ENCODE results near the gene RAC3. TPM values are rescaled to one million over a fixed set of nuclear protein-coding genes. Genes with fewer than 3 reads are reported as not detected.

Gene RAC3
- total RNA-seq, 1 donor from 2014 or later, result 41.3 TPM

DNA sequence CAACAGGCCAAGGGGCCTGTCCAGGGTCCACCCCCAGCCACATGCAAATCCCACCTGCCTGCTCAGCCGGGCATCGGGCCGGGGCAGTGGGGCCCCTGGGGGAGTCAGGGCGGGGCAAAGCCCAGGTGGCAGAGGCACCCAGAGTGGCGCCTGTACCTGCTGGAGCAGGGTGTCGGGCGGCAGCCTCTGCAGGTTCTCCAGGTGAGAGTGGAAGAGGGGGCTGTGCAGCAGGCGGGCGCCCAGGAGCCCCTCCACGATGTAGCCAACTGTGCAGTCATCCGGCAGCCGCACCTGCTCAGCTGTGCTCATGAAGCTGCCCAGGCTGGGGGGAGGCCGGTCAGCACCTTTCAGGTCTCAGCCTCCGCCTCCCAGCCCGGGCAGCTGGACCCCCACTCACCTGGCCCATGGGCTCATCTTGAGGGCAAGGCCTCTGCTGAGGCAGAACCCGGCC, 18.1 kb downstream of the RAC3 start:
- H2AFZ ChIP-seq (ENCODE audit: low read depth, low read length), result no peak overlapping the region
- H3K9me3 ChIP-seq (ENCODE audit: insufficient read depth, low read depth, low read length), result no peaks in the 10 kb centered on the region
- H3K4me3 ChIP-seq (ENCODE audit: insufficient read depth, low read depth, low read length), result no peak overlapping the region
- H4K20me1 ChIP-seq (ENCODE audit: insufficient read depth, low read length), result peaks cover 10% of the 10 kb centered on the region
- H3K79me2 ChIP-seq (ENCODE audit: insufficient read depth, low read length), result peaks cover 38% of the 10 kb centered on the region
- no peak for FAIRE-seq
- peaks cover 10% of the 10 kb centered on the region for H3K36me3 Mint-ChIP-seq (ENCODE audit: low read depth, unreplicated experiment)
- no peaks in the 10 kb centered on the region for H3K27me3 Mint-ChIP-seq (ENCODE audit: low read depth, unreplicated experiment)
- no peak overlapping the region for H3K4me2 ChIP-seq (ENCODE audit: low read length)
- H3K9ac ChIP-seq (ENCODE audit: low read length), result no peak overlapping the region
- no peak overlapping the region for H3K4me3 Mint-ChIP-seq (ENCODE audit: unreplicated experiment)
- peaks cover 17% of the 10 kb centered on the region for H3K4me1 ChIP-seq (ENCODE audit: insufficient read depth, low read length)
- H3K4me1 Mint-ChIP-seq (ENCODE audit: low read depth, unreplicated experiment), result peaks cover 5% of the 10 kb centered on the region
- no peak for TF ChIP-seq EZH2 (IDR thresholded peaks at IDR 0.05; ENCODE audit: insufficient read depth, low read length)
- TF ChIP-seq, protein P1, sequence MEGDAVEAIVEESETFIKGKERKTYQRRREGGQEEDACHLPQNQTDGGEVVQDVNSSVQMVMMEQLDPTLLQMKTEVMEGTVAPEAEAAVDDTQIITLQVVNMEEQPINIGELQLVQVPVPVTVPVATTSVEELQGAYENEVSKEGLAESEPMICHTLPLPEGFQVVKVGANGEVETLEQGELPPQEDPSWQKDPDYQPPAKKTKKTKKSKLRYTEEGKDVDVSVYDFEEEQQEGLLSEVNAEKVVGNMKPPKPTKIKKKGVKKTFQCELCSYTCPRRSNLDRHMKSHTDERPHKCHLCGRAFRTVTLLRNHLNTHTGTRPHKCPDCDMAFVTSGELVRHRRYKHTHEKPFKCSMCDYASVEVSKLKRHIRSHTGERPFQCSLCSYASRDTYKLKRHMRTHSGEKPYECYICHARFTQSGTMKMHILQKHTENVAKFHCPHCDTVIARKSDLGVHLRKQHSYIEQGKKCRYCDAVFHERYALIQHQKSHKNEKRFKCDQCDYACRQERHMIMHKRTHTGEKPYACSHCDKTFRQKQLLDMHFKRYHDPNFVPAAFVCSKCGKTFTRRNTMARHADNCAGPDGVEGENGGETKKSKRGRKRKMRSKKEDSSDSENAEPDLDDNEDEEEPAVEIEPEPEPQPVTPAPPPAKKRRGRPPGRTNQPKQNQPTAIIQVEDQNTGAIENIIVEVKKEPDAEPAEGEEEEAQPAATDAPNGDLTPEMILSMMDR (IDR thresholded peaks at IDR 0.05; ENCODE audit: insufficient read depth, low read depth, low read length), result no peak
- H3K36me3 ChIP-seq (ENCODE audit: insufficient read depth, low read length), result no peaks in the 10 kb centered on the region
- DNase-seq (ENCODE audit: low read depth), result no peak
- no peaks in the 10 kb centered on the region for H3K27me3 ChIP-seq (ENCODE audit: insufficient read depth, low read length)
- H3K9me3 Mint-ChIP-seq (ENCODE audit: unreplicated experiment), result no peaks in the 10 kb centered on the region
- H3K27ac ChIP-seq (ENCODE audit: low read depth, low read length), result no peak overlapping the region
- H3K27ac Mint-ChIP-seq (ENCODE audit: unreplicated experiment), result no peak overlapping the region

- peaks cover 16% of the 10 kb centered on the region for H4K20me1 ChIP-seq (ENCODE audit: insufficient read depth, low read length)
These were observed 18.8 kb downstream of the RAC3 start for GRCh38 chr17:82050152-82050760.

More at GRCh38 chr17:82050152-82050760, 18.8 kb downstream of the RAC3 start:
- Histone ChIP-seq H3K27ac (ENCODE audit: low read depth, low read length) (no peak overlapping the region), H3K36me3 (ENCODE audit: insufficient read depth, low read length) (no peaks in the 10 kb centered on the region), H3K9me3 (ENCODE audit: insufficient read depth, low read depth, low read length) (no peaks in the 10 kb centered on the region), H3K27me3 (ENCODE audit: insufficient read depth, low read length) (no peaks in the 10 kb centered on the region), H3K79me2 (ENCODE audit: insufficient read depth, low read length) (peaks cover 42% of the 10 kb centered on the region), H3K4me2 (ENCODE audit: low read length) (peak overlapping the region; percentile 99), H2AFZ (ENCODE audit: low read depth, low read length) (no peak overlapping the region), H3K4me3 (ENCODE audit: insufficient read depth, low read depth, low read length) (peak overlapping the region; percentile 62), H3K9ac (ENCODE audit: low read length) (peak overlapping the region; percentile 89), H3K4me1 (ENCODE audit: insufficient read depth, low read length) (peaks cover 17% of the 10 kb centered on the region)
- Mint-ChIP-seq H3K4me3 (ENCODE audit: unreplicated experiment) (peak overlapping the region; percentile 88), H3K4me1 (ENCODE audit: low read depth, unreplicated experiment) (peaks cover 5% of the 10 kb centered on the region), H3K9me3 (ENCODE audit: unreplicated experiment) (no peaks in the 10 kb centered on the region), H3K27me3 (ENCODE audit: low read depth, unreplicated experiment) (no peaks in the 10 kb centered on the region), H3K27ac (ENCODE audit: unreplicated experiment) (no peak overlapping the region), H3K36me3 (ENCODE audit: low read depth, unreplicated experiment) (peaks cover 10% of the 10 kb centered on the region)
- DNase-seq (ENCODE audit: low read depth) (no peak), FAIRE-seq (no peak)
- TF ChIP-seq EZH2 (IDR thresholded peaks at IDR 0.05; ENCODE audit: insufficient read depth, low read length), result no peak
- TF ChIP-seq, protein P1 (IDR thresholded peaks at IDR 0.05; ENCODE audit: insufficient read depth, low read depth, low read length), result no peak

All from astrocyte (in vitro differentiated cells and primary cell).